GM21526 (cell line): Measurements from ENCODE around the gene EFNA1.
A peak's percentile ranks its signal among the peaks of the same experiment; 100 is the strongest.
"Not testable (repeated sequence)": the region's sequence is repeated elsewhere in the genome, so short reads cannot be mapped to it uniquely, and the experiment has no call there.

Source experiments
- ATAC-seq: cut with Tn5 transposase; IDR thresholded peaks from one replicate; pipeline ENCODE4 v1.9.1; 2021; ENCODE audit warnings: moderate library complexity; ENCODE audit not compliant: unreplicated experiment, low FRiP score

EFNA1 gene

GRCh38 chr1:155139895-155140629 lies 12.4 kb downstream of the EFNA1 start, which contains the start of gene DPM3:
Gene DPM3 (minus strand): TSS chr1:155140531. CDS start chr1:155140240, 291 bp downstream.
- ATAC-seq = no peak

DNA sequence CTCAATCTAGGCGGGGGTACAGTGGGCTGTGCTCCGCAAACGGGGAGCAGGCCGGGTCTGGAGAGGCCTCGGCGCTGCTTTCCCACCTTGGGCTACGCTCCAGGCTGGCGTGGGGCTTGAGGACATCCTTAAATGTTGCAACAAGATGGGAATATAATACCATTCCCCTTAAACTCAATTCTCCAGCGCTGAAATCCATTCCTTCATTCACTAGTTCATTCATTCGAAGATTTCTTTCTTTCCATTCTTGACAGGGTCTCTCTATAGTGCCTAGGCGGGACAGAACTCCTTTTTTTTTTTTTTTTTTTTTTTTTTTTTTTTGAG lies 12.9 kb downstream of the EFNA1 start:
- ATAC-seq = no peak

- ATAC-seq = no peak
Observed at GRCh38 chr1:155141749-155142148, 14.1 kb downstream of the EFNA1 start.

DNA sequence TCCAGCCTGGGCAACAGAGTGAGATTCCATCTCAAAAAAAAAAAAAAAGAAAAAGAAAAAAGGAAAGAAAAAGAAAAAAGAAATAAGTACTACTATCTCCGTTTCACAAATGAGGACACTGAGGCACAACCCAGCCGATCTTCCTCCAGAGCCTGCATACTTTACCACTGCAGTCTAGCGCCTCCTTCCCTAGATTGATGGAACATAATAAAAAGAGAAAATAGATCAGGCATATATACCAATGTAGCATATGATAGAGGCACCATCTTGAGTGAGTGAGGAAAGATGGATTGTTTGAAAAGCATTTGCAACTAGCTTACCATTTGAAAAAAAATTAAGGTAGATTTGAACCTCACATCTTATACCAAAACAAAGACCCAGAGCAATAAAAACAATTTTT lies 17.8 kb downstream of the EFNA1 start:
- ATAC-seq = no peak

GRCh38 chr1:155155996-155156643 lies 28.4 kb downstream of the EFNA1 start:
- ATAC-seq = not testable (repeated sequence)

DNA sequence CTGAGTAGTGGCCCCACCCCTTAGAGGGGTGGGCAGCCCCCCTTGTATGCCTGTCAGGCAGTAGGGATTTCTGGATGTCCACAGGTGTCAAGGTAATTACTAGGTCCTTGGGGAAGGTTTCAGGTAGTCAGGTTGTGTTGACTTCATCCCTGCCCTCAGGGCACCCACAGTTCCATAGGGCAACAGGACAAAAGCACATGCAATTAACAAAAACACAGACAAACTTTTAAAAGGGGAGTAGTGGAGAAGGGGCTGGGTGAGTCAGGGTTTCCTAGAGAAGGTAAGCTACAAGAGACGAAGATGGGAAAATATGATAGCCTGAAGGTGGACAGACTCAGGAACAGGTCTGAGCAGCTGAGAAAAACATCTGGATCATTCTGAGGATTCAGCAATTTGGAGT lies 31.3 kb downstream of the EFNA1 start:
- no peak for ATAC-seq

- ATAC-seq = no peak
Observed at GRCh38 chr1:155160128-155160527, 32.5 kb downstream of the EFNA1 start.

DNA sequence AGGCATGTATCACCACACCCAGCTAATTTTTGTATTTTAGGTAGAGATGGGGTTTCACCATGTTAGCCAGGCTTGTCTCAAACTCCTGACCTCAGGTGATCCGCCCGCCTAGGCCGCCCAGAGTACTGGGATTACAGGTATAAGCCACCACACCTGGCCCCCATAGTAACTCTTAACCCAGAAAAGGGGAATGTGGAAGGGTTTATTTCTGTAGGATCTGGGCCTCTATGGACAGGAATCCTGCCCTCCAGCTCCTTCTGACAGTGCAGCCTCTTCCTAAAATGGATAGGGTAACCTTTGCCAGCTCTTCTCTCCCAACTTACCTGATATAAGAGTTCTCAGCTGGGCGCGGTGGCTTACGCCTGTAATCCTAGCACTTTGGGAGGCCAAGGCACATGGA lies 35.0 kb downstream of the EFNA1 start:
- not testable (repeated sequence) for ATAC-seq

GRCh38 chr1:155163785-155164184 lies 36.1 kb downstream of the EFNA1 start:
- ATAC-seq = not testable (repeated sequence)

GRCh38 chr1:155164625-155165024 lies 36.9 kb downstream of the EFNA1 start:
- ATAC-seq = not testable (repeated sequence)

- ATAC-seq = no peak
Observed at GRCh38 chr1:155166051-155166470, 38.4 kb downstream of the EFNA1 start.

DNA sequence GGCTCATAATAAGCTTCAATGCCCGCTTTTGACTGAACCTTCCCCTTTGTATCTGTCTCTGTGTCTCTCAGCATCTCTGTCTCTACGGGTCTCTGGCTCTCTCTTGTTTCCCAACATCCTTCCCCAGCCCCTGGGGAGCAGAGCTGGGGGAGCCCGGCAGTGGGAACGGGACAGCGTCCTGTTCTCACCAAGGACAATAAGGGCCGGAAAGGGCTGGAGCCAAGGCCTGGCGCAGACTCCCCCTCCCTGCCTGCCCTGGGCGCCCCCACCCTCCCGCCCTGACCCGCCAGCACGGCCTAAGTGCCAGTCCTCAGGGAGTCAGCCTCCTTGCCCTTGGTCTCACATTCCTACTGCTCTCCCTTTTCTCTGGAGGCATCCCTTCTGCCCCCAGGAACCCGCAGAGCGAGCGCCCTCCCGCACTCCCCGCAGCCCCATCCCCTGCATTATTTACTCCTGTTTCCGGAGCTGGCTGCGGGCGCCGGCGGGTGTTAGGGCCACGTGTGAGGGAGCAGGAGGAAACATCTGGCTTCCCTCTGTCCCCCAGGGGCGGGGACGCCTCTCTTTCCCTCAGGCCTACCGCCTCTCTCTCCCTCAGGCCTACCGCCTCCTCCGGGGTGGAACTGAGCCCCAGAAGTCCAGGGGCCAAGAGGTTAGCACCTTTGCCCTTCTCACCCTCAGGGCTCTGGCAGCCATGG lies 38.9 kb downstream of the EFNA1 start:
- ATAC-seq = no peak

- ATAC-seq = peak; percentile 49
Observed at GRCh38 chr1:155167166-155168104, 39.8 kb downstream of the EFNA1 start.

- ATAC-seq = not testable (repeated sequence)
Observed at GRCh38 chr1:155168105-155168445, 40.4 kb downstream of the EFNA1 start.

DNA sequence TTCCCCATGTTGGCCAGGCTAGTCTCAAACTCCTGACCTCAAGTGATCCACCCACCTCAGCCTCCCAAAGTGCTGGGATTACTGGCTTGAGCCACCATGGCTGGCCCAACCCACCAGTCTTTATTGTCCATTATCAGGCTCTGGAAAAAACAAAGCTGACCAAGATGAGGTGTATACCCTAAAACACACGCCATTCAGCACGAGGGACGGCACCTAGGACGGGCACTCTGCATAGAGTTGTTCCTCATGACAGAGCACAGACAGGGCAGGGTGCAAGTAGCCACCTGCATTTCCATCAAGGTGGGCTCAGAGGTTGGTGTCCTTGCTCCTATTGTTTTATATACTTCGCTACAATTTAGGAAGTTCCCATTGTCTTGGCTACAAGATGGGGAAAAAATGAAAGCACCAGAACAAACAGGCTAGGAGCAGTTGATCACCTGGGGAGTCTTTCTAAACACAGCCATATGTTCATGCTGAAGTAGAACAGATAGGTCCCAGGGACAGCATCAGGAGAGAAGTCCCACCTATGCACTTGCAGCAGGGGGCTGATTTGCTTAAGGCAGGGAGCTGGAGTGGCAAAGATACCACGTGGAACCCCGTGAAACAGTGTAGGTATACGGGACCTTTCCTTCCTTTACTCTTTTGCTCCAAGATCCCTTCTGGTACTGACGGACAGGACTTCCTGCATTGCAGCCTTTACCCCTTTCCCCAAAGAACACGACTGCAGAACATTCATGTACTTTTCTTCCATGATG lies 41.0 kb downstream of the EFNA1 start:
- no peak for ATAC-seq

DNA sequence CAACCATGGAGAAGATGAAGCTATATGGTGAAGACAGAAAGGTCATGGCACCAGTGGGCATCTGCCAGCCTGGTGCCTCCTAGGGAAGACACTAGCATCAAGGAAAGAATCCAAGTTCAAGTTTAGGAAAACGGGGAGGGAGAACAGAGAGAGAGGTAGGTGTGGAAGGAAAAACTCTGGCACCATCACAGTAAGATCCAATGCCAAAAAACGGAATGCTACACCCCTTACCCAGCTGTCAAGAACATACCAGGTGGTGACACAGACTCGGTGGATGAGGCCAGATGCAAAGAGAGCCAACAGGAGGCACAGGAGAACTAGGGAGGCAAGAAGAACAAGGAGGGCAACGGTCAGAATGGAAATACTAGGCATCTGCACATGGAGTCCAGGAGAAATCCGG lies 41.9 kb downstream of the EFNA1 start:
- no peak for ATAC-seq

DNA sequence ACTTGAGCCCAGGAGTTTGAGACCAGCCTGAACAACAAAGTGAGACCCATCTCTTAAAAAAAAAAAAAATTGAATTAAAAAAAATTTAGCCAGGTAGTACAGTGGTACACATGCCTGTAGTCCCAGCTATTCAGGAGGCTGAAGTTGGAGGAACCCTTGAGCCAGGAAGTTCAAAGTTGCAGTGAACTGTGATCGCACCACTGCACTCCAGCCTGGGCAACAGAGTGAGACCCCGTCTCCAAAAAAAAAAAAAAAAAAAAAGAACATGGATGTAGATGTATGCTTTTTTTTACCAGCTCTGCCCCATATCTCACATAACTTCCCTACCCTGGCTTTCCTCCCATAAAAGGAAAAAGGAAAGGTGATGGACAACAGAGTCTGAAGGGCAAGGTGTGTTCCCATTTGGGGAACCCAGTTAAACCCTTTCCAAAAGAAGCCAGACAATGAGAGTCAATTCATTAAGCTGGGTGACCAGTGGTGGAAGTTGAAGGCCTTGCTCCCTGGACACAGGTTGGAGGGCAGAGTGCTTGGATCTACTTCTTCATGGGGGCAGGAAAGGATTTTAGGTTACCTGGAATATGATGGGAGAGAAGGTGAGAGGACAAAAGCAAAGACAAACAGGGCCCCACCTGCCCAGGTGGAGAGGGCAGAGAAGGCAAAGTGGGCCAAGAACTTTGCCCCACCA lies 42.6 kb downstream of the EFNA1 start:
- no peak for ATAC-seq

DNA sequence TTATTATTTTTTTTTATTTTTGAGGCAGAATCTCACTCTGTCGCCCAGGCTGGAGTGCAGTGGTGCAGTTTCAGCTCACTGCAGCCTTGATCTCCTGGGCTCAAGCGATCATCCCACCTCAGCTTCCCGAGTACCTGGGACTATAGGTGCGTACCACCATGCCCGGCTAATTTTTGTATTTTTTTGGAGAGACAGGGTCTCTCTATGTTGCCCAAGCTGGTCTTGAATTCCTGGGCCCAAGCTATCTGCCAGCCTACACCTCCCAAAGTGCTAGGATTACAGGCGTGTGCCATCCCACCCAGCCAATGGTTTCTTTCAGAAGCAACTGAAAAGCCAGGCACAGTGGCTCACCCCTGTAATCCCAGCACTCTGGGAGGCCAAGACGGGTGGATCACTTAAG lies 43.1 kb downstream of the EFNA1 start:
- ATAC-seq = no peak
